ENCODE results near the gene DOCK1. TPM values are rescaled to one million over a fixed set of nuclear protein-coding genes. Genes with fewer than 3 reads are reported as not detected.
A peak's percentile ranks its signal among the peaks of the same experiment; 100 is the strongest.
"Not testable (repeated sequence)": the region's sequence is repeated elsewhere in the genome, so short reads cannot be mapped to it uniquely, and the experiment has no call there.

The DOCK1 gene
- total RNA-seq, 1 experiment from 2014 or later: 44.5 TPM

DNA sequence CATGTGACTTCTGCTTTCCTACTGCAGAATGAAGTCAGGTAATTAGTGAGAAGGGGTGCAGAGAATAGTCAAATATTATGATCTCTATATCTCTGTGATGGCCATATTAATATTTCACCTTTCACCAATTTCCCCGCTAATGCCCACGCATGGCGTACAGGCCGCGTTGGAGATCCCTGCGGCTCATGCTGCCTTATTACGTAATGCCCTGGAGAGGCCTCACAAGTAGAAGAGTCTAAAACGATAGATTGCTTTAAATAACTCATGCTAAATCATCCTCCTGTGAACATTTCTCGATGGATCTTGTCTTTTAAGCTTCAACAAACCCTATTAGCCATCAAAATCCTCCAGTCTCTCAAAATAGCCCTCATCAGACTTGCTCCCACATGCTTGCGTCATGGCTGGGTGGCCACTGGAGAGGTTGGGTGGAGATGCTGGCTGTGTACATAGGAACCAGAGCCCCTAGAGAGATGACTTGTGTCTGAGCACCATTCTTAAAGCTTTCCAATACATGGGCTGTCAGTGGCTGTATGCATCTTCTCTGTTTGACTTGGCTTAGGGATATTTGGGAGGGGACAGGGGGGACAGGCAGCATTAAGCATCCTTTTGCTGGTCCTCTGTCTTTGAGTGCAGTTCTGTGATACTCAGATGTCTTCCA, 370.7 kb downstream of the DOCK1 start:
- no peak for DNase-seq
- Histone ChIP-seq H3K27me3 (ENCODE audit: control insufficient read depth, insufficient read depth, low read length) (no peaks in the 10 kb centered on the region), H3K4me3 (ENCODE audit: insufficient read depth, low read depth, low read length) (no peak overlapping the region), H3K36me3 (replicated peaks; ENCODE audit: control insufficient read depth, insufficient read depth, low read length) (no peaks in the 10 kb centered on the region; the same call in 1 of the 2 replicates)

DNA sequence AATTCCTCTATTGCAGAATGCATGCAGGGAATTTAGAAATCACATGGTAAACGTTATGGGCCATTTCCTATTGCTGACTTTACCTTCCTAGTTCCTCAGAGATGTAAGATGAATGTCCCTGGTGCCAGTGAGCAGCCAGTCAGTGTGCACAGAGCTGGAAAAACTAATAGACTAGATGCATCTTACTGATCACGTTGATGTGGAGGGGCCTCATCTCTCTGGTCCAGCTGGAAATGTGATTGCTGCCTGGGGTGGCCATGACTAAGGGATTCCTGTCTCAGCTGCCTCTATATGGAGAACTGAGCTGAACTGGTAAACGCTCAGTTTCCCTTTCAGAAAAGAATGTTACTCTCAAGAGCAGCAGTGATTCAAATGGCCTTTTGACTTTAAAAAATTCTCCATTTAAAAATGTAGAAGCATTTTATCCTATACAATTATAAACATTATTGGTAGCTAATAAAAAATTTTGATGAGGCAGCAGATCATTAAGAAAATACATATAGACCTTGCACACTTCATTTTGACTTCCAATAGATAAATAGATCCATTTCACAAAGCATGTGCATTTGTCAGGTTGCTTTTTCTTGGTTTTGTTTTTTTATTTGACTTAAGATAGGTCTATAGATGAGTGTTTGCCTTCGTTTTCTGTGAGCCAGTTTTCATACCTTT, 371.7 kb downstream of the DOCK1 start:
- no peaks in the 10 kb centered on the region for H3K27me3 ChIP-seq (ENCODE audit: control insufficient read depth, insufficient read depth, low read length)
- no peaks in the 10 kb centered on the region; the same call in 1 of the 2 replicates for H3K36me3 ChIP-seq (replicated peaks; ENCODE audit: control insufficient read depth, insufficient read depth, low read length)
- no peak overlapping the region for H3K4me3 ChIP-seq (ENCODE audit: insufficient read depth, low read depth, low read length)
- DNase-seq: no peak

DNA sequence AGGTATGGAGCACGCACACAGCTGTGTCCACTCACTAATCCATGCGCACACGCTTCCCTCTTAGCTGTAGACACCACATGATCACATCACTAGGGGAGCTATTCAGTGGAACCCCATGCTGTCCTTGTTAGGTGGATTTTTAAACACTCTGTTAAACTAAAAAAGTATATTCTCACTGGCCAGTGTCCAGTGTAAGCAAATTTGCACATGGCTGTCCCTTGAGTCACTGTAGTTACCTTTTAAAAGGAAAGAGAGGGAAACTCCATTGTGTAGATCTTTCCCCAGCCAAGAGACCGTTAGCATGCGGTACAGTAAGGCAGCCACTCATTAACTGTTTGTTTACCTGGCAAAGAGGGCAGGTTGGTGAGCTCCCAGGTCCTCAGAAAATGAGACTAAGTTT, 372.8 kb downstream of the DOCK1 start:
- no peak for DNase-seq
- no peaks in the 10 kb centered on the region for H3K27me3 ChIP-seq (ENCODE audit: control insufficient read depth, insufficient read depth, low read length)
- no peak overlapping the region for H3K4me3 ChIP-seq (ENCODE audit: insufficient read depth, low read depth, low read length)
- no peaks in the 10 kb centered on the region; the same call in 1 of the 2 replicates for H3K36me3 ChIP-seq (replicated peaks; ENCODE audit: control insufficient read depth, insufficient read depth, low read length)

DNA sequence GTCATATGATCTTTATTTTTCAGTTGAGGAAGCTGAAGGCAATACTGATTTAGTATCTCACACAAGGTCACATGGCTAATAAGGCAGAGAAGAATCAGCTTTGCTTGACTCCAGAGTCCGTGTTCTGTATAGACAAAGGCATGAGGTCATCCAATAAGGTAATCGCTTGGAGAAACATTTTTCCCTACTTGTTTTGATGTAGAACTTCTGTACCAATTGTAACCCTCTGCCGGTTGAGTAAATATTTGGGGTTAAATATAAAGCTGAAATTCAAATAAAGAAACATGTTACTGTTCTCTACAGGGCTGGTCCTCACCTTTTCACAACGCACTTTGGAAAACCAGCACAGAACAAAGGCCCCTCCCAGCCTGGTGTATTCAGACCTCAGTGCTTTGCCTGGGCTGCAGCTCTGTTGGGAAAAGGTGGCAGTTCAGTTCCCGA, 374.1 kb downstream of the DOCK1 start:
- H3K27me3 ChIP-seq (ENCODE audit: control insufficient read depth, insufficient read depth, low read length): no peaks in the 10 kb centered on the region
- DNase-seq: no peak
- H3K36me3 ChIP-seq (replicated peaks; ENCODE audit: control insufficient read depth, insufficient read depth, low read length): no peaks in the 10 kb centered on the region; the same call in 1 of the 2 replicates
- H3K4me3 ChIP-seq (ENCODE audit: insufficient read depth, low read depth, low read length): no peak overlapping the region

DNA sequence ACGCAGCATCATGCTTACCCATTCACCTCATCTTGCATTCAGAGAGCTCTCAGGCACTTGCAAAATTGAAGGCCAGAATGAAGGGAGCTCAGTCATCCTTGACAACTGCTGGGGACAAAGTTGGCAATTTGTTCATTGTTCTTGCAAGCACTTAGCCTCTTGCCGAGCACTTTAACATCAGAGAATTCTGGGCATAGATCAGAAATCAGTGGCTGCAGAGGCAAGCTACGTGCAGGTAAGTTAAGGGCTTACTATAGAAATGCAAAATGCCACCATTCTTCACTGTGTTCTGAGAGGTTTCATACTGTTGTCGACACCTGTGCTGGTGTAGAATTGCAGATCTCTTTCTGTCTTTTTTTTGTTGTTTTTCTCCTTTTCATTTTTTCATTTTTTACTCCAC, 375.2 kb downstream of the DOCK1 start:
- Histone ChIP-seq H3K36me3 (replicated peaks; ENCODE audit: control insufficient read depth, insufficient read depth, low read length) (no peaks in the 10 kb centered on the region; the same call in 1 of the 2 replicates), H3K4me3 (ENCODE audit: insufficient read depth, low read depth, low read length) (no peak overlapping the region), H3K27me3 (ENCODE audit: control insufficient read depth, insufficient read depth, low read length) (no peaks in the 10 kb centered on the region)
- no peak for DNase-seq

DNA sequence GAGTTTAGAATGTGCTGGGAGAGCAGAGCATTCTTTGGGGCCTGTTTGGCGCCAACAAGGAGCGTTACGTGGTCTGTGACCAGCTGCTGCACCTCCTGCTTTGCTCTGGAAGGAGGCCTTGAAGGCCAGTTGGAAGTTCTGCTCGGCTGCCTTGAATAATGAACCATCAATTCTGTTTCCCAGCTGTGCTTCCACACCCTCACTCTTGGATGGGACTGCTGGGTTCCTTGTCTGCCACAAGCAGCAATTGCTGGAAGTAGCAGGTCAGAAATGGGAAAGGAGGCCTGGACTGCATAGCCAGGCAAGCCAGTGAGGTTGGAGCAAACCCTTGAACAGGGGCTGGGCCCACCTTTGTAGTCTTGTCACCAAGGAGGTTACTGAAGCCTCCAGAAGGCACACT, 377.8 kb downstream of the DOCK1 start:
- H3K27me3 ChIP-seq (ENCODE audit: control insufficient read depth, insufficient read depth, low read length): no peaks in the 10 kb centered on the region
- no peak overlapping the region for H3K4me3 ChIP-seq (ENCODE audit: insufficient read depth, low read depth, low read length)
- DNase-seq: no peak
- no peaks in the 10 kb centered on the region; the same call in 1 of the 2 replicates for H3K36me3 ChIP-seq (replicated peaks; ENCODE audit: control insufficient read depth, insufficient read depth, low read length)

DNA sequence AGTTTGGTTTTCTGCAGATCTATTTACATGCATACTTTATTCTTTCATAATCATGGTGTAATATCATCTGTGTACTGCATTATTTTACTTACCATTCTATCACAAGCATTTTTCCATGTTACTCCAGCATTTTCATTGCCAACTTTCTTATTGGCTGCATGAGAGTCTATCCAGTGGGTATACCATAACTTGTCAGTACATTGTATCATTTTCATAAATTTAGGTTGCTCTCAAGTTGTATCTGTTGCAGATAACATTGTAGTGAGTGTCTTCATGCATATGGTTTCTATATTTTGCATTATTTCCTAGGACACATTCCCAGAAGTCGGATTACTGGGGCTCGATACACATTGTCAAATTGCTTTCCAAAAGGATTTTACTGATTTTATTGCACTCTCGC, 378.3 kb downstream of the DOCK1 start:
- H3K27me3 ChIP-seq (ENCODE audit: control insufficient read depth, insufficient read depth, low read length): no peaks in the 10 kb centered on the region
- no peak for DNase-seq
- no peak overlapping the region for H3K4me3 ChIP-seq (ENCODE audit: insufficient read depth, low read depth, low read length)
- no peaks in the 10 kb centered on the region; the same call in 1 of the 2 replicates for H3K36me3 ChIP-seq (replicated peaks; ENCODE audit: control insufficient read depth, insufficient read depth, low read length)

DNA sequence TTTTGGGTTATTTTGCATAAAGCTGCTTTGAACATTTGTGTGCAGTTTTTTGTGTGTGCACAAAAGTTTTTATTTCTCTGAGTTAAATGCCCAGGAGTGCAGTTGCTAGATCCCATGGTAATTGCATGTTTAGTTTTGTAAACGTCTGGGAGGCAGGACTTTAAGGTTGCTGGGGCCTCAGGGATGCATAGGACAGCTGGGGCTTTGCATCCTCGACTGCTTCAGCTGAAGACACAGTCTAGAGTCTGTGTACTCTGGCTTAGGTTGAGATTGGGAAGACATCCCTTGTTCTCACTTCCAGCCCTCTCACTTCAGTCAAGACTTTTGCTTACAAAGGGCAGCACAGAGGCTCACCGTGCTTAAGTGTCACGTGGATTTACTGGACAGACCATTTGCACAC, 385.6 kb downstream of the DOCK1 start:
- no peaks in the 10 kb centered on the region for H3K36me3 ChIP-seq (replicated peaks; ENCODE audit: control insufficient read depth, insufficient read depth, low read length)
- no peak overlapping the region for H3K4me3 ChIP-seq (ENCODE audit: insufficient read depth, low read depth, low read length)
- H3K27me3 ChIP-seq (ENCODE audit: control insufficient read depth, insufficient read depth, low read length): no peaks in the 10 kb centered on the region
- no peak for DNase-seq

DNA sequence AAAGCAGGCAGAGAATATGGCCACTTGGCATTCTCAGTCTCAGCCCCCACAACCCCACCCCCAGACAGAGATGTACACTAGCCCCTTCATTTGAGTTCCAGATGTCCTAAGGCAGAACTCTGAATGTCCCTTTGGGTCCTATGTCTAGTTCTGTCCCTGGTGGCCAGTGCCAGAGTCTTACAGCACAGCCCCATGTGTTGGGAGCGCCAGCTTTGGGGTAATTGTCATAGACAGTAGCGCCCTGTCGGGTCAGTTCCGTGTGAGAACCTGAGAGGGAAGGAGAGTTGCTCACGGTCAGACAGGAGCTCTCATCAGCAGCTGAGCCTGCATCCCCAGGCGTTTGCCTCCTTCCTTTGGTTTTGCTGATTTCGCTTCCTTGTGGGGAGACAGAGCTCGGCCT, 386.1 kb downstream of the DOCK1 start:
- no peak for DNase-seq
- no peaks in the 10 kb centered on the region for H3K27me3 ChIP-seq (ENCODE audit: control insufficient read depth, insufficient read depth, low read length)
- H3K4me3 ChIP-seq (ENCODE audit: insufficient read depth, low read depth, low read length): no peak overlapping the region
- H3K36me3 ChIP-seq (replicated peaks; ENCODE audit: control insufficient read depth, insufficient read depth, low read length): no peaks in the 10 kb centered on the region

DNA sequence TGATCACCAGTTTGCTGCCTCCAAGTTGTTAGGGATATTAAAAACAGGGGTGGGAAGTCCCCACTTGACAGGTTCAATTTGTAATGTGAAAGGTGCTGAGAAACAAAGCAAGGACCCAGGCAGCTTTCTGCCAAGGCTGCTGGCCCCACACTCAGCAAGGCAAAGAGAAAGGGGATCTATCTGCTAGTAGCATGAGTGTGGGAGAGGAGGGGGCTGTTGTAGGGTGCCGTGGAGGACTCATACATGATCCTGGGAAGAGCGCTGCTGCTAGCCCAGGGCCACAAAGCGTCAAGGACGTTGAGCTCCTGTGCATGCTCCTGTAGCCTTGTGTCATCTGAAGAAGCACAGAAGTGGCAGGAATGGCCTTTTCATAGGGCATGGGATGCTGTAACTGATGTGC, 387.7 kb downstream of the DOCK1 start:
- H3K36me3 ChIP-seq (replicated peaks; ENCODE audit: control insufficient read depth, insufficient read depth, low read length): no peaks in the 10 kb centered on the region
- no peak for DNase-seq

DNA sequence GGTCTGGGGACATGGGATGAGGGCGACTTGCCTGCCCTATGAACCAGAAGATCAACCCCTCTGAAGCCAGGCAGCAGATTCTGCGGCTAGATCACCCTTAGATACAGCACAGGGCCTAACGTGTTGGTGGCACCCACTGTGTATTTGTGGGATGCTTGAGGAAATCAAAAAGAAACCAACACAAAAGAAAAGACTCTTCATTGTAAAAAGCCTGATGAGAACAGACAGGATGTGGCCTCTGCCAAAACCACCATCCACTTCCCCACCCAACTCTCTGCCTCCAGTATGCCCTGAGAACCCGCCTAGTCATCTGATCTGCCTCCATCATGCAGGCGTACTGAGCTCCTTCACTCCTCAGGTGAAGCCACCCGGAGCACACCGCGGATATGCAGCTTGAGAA, 388.4 kb downstream of the DOCK1 start:
- no peak for DNase-seq
- H3K27me3 ChIP-seq (ENCODE audit: control insufficient read depth, insufficient read depth, low read length): no peaks in the 10 kb centered on the region
- no peaks in the 10 kb centered on the region for H3K36me3 ChIP-seq (replicated peaks; ENCODE audit: control insufficient read depth, insufficient read depth, low read length)
- no peak overlapping the region for H3K4me3 ChIP-seq (ENCODE audit: insufficient read depth, low read depth, low read length)

More for the DNA sequence above, 387.7 kb downstream of the DOCK1 start:
- H3K4me3 ChIP-seq (ENCODE audit: insufficient read depth, low read depth, low read length): no peak overlapping the region
- H3K27me3 ChIP-seq (ENCODE audit: control insufficient read depth, insufficient read depth, low read length): no peaks in the 10 kb centered on the region

DNA sequence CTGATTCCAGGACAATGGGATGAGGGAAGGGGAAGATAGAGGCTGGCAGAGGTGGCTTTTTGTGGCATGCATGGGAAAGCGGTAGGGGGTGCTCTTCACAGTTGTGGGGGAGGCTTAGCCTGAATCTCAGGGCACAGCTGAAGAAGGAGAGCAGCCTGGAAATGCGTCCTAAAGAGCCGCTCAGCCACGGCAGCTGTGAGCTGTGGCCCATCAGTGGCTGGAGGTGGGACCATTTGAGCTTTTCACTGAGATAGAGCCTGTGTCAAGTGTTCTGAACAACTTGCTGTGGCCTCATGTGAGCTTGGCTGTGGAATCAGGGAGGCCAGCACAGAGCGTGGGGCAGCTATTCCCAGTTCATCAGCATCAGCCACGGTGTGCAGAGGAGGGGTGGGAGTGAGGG, 391.5 kb downstream of the DOCK1 start:
- Histone ChIP-seq H3K36me3 (replicated peaks; ENCODE audit: control insufficient read depth, insufficient read depth, low read length) (no peaks in the 10 kb centered on the region), H3K27me3 (ENCODE audit: control insufficient read depth, insufficient read depth, low read length) (no peaks in the 10 kb centered on the region), H3K4me3 (ENCODE audit: insufficient read depth, low read depth, low read length) (no peak overlapping the region)
- peak; percentile 38 for DNase-seq

DNA sequence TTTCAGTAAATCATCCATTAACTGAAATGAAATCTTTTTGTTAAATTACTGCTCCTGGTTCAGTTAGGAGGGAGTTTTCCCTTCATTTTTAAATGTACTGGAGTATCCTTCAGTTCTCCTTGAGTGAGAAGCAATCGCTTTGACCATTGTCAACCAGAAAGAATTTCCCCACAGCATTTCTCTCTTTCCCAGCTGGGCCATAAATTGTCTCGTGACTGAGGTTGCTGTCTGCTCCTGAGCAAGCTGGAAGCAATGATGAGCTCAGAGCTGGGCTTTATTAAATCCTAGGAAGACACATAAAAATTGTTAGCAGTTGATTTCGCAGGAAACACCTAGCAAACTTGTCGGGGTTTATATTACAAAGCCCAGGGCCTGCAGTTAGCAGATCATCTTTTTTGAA, 393.2 kb downstream of the DOCK1 start:
- H3K27me3 ChIP-seq (ENCODE audit: control insufficient read depth, insufficient read depth, low read length): no peaks in the 10 kb centered on the region
- no peaks in the 10 kb centered on the region for H3K36me3 ChIP-seq (replicated peaks; ENCODE audit: control insufficient read depth, insufficient read depth, low read length)
- H3K4me3 ChIP-seq (ENCODE audit: insufficient read depth, low read depth, low read length): no peak overlapping the region
- DNase-seq: no peak

DNA sequence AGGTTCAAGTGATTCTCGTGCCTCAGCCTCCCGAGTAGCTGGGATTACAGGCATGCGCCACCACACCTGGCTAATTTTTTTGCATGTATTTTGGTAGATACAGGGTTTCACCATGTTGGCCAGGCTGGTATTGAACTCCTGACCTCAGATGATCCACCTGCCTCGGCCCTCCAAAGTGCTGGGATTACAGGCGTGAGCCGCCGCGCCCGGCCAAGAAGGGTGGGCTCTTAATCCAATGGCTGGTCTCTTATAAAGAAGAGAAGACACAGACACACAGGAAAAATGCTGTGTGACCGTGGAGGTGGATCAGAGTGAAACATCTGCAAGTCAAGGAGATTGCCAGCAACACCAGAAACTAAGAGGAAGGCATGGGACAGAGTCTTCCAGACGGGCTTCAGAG, 394.0 kb downstream of the DOCK1 start:
- not testable (repeated sequence) for DNase-seq; H3K36me3 ChIP-seq (replicated peaks; ENCODE audit: control insufficient read depth, insufficient read depth, low read length); H3K27me3 ChIP-seq (ENCODE audit: control insufficient read depth, insufficient read depth, low read length); H3K4me3 ChIP-seq (ENCODE audit: insufficient read depth, low read depth, low read length)

DNA sequence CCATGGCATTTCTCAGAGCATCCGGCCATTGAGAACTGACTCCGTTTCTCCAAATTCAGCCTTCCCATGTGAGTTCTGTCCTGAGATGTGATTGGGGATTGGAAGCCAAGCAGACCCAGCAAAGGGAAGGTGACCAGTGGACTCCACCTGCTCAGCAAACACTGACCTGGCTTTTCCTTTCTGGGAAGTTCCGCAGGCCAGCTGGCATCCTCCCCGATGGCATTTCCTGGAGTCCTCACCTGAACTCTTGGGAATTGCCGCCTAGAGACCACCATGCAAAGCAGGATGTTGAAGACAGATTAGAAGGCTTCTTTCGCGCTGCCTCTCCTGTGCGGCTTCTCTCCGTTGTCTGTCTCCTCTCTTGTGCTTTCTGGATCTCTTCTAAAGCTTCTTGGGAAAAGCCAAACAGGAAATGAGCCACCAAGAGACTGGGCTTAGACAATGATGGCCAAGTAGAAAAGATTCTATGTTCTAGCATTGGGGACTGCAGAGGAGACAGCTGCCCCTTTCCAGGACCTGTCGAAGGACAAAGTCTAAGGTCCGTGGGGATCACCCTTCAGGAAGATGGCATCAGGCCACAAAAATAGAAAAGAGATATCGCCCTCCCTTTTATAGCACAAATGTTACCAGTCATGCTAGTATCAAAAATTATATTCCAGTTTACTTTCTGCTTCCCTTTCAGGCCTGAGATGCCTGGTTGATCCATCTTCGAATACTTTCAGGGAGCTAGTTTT, 394.9 kb downstream of the DOCK1 start:
- no peaks in the 10 kb centered on the region for H3K36me3 ChIP-seq (replicated peaks; ENCODE audit: control insufficient read depth, insufficient read depth, low read length)
- no peak for DNase-seq
- H3K4me3 ChIP-seq (ENCODE audit: insufficient read depth, low read depth, low read length): no peak overlapping the region
- H3K27me3 ChIP-seq (ENCODE audit: control insufficient read depth, insufficient read depth, low read length): no peaks in the 10 kb centered on the region

Data from H7 (cell line).